ENCODE data around the gene PTPRG.
A peak's percentile ranks its signal among the peaks of the same experiment; 100 is the strongest.

PTPRG gene

DNA sequence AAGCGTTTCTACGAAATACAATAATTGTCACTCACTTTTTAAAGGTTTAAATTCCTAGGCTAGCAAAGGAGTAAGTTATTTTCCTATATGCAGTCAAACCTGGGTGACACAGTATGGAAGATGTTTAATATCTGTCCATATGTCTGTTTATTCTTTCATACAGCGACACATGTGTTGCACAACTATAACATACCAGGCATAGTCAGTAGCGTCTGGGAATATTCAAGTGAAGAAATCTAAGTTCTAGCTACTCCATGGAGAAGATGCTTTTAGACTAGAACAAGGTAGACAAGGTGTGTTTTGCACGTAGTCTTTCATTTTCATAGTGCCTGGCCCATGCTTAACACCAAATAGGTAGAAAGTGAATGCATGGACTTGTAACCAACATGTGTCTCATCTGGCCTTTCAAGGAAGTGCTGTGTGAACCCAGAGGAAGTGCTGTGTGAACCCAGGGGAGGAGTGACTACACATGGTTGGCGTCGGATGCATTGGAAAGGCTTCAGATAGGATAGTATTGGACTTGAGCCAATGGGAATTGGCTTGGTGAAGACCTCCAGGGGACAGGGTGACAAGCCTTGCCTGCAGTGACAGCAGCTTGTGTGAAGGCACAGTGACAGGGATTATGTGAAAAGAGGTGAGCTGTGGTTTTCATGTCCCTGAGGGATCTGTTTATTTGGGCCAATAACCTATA is 267.0 kb downstream of the PTPRG start:
- no peak for DNase-seq (ENCODE audit: low spot score)

DNA sequence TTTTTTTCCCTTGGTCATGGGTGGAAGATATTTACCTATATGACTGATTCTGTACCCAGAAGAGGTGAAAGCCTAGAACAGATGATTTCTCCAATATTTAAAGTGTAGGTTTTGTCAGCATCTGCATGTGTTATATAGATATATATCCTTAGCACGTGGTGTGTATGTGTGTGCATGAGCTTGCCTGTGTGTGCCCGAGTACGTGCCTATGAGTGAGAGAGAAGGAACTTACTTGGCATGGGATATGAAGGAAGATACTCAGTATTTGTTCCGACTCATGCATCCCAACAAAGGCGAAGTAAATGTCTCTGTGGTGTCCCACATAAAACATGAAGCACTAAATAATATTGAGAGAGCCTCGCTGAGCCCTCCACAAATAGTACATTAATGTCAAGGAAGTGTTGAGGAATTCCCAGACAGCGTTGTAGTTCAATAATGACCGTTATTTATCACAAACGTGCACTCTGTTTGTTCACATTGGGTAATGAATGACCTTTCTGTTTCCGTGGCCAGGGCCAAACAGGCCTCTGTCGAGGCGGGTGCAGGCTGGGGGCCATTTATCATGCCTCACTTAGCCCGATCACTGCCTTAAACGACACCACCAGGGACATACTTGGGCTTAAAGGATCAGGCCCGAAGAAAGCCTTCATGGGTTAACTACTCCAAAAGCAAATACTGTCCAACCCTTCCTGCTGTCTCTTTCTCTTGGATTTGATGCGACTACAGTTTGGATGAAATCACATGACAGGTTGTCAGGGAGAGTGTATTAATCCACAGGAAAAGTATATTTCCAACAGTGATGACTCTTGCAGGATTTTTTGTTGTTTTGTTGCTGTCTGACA is 267.7 kb downstream of the PTPRG start:
- no peak for DNase-seq (ENCODE audit: low spot score)

DNA sequence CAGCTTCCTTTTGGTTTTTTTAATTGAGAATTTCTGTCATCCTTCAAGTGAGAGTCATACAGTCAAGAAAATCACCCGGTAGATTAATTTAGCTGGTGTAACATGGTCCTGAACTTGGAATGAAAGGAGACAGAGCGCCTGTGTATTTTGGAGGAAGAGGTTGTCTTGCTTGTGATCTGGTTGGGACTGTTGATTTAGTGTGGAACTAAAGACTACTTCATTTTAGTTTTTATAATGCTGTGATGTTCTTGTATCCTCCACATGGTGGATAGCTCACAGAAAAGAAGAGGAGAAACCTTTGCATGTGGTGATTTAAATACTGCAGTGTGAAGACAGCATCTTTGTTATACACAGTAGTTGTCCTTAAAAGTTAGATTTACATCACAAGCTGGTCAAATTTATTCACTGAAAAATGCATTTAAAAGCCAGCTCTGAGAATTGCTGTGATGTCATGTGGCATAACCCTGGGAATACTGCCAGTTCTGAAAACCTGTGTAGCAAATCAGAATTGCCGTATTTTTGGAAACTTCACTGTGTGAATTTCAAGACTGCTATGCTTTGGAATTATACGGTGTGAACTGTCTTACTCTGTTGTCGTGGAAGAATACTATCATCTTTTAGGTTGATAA is 268.5 kb downstream of the PTPRG start:
- DNase-seq (ENCODE audit: low spot score), result no peak

GRCh38 chr3:61831973-61832372 is 270.6 kb downstream of the PTPRG start:
- DNase-seq (ENCODE audit: low spot score), result no peak

DNA sequence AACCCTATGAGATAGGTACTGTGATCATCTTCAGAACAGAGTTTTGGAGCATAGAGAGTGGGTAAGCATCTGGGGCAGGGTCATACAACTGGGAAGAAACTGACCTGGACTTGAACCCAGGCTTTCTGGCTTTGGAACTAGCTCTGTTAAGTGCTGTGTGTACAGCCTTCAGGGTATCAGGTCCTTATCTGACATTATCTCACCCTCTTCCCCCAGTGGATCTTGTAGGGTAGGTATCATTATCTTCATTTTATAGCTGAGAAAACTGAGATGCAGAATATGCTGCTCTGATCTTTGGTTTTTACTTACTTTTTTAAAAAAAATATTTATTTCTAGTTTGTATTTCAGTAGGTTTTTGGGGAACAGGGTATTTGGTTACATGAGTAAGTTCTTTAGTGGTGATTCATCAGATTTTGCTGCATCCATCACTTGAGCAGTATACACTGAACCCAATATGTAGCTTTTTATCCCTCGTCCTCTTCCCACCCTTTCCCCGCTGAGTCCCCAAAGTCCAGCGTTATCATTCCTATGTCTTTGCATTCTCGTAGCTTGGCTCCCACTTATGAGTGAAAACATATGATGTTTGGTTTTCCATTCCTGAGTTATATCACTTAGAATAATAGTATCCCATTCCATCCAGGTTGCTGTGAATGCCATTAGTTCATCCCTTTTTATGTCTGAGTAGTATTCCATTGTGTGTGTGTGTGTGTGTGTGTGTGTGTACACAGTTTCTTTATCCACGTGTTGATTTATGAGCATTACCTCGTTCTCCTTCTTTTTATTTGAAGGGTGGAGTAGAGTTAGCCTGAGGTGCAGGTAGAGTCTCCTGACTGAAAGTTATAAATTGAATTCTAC is 271.2 kb downstream of the PTPRG start:
- DNase-seq (ENCODE audit: low spot score), result no peak

GRCh38 chr3:61839256-61839655 is 277.9 kb downstream of the PTPRG start:
- no peak for DNase-seq (ENCODE audit: low spot score)

DNA sequence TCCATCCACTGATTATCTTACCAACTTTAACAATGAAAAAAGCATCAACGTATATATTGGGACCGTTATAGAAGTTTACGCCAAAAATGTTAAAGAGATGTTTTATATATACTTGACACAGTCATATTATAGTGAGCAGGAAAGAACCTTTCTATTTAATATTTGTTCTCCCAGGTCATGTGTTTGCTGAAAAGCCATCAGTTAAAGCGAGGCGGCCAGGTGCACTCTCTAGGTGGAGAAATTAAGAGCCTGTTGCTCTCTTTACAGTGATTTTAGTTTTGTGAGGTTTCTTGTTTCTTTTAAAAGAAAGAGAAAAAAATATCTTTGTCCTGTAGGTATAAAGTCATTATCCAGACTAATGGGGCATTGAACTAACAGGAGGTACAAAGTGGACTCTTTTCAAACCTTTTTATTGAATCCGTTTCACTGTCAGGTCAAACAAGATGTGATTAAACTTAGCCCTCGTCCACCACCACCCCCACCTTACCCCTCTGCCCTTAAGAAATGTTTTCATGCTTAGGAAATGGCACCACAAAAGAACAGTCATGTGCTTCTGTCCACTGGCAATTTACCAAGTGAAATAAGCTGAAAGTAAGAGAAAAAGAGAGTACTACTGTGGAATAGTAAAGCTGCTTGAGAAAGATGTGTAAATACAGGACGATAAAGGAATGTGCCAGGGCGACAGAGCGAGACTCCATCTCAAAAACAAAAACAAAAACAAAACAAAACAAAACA is 279.9 kb downstream of the PTPRG start:
- no peak for DNase-seq (ENCODE audit: low spot score)

DNA sequence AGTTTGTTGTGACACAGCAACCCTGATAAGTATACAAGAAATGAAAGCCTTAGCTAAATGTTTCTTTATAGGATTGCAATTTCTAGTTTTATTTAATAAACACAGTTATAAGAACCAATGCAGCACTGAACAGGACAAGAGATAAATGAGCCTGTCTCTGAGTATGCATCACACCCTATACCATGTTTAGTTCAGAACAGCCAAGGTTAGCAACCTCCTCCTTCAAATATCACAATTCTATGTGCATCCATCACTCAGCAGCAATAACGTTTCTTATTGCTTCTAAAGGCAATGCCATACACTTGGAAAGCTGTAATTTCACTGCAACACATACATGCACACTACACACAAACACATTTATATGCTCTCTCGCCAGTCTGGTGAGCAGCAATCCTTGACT is 280.6 kb downstream of the PTPRG start:
- no peak for DNase-seq (ENCODE audit: low spot score)

- DNase-seq (ENCODE audit: low spot score), result no peak
Measured at GRCh38 chr3:61844346-61844745, 283.0 kb downstream of the PTPRG start.

GRCh38 chr3:61846488-61846887 is 285.1 kb downstream of the PTPRG start:
- DNase-seq (ENCODE audit: low spot score), result no peak

- DNase-seq (ENCODE audit: low spot score), result peak; percentile 48
Measured at GRCh38 chr3:61847784-61848462, 286.6 kb downstream of the PTPRG start.

- DNase-seq (ENCODE audit: low spot score), result peak; percentile 68
Measured at GRCh38 chr3:61848885-61849284, 287.5 kb downstream of the PTPRG start.

GRCh38 chr3:61853912-61854311 is 292.5 kb downstream of the PTPRG start:
- peak; percentile 12 for DNase-seq (ENCODE audit: low spot score)

GRCh38 chr3:61855211-61855610 is 293.8 kb downstream of the PTPRG start:
- DNase-seq (ENCODE audit: low spot score), result peak; percentile 27

DNA sequence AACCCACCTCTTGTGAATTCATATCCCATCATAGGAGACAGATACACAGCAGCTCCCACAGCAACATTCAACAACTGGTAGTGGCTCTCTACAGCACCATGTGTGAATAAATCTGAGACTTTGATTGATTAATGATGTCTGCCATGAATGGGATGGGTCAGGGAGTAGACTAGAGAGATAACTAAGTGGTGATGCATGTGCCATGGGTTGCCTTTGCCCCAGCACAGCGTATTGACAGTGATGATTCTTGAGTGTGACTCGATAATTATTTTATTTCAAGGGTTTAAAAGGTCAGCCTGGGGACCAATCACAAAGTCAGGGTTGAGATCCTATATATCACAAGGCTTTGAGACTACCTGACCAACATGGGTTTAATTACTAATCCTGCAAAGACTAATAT is 295.9 kb downstream of the PTPRG start:
- no peak for DNase-seq (ENCODE audit: low spot score)

- peak; percentile 34 for DNase-seq (ENCODE audit: low spot score)
Measured at GRCh38 chr3:61858054-61858453, 296.7 kb downstream of the PTPRG start.

DNA sequence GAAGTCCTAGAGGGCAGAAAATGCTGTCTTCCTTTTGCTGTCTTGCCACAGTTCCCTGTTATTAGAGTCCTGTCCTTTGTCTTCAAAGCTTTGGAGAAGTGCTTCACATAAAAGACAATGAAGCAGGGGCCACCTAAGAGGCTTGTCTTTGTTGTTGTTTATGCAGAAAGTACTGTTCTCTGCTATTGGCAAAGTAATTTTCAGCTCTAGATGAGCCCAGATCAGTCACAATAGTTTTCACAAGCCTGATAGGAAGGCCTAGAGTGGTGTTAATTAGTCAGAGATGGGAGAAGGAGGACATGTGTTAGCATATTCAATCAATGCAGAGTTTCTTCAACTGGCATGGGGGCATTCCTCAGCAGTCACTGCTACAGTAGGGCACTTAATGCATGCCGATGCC is 300.0 kb downstream of the PTPRG start:
- DNase-seq (ENCODE audit: low spot score), result no peak

DNA sequence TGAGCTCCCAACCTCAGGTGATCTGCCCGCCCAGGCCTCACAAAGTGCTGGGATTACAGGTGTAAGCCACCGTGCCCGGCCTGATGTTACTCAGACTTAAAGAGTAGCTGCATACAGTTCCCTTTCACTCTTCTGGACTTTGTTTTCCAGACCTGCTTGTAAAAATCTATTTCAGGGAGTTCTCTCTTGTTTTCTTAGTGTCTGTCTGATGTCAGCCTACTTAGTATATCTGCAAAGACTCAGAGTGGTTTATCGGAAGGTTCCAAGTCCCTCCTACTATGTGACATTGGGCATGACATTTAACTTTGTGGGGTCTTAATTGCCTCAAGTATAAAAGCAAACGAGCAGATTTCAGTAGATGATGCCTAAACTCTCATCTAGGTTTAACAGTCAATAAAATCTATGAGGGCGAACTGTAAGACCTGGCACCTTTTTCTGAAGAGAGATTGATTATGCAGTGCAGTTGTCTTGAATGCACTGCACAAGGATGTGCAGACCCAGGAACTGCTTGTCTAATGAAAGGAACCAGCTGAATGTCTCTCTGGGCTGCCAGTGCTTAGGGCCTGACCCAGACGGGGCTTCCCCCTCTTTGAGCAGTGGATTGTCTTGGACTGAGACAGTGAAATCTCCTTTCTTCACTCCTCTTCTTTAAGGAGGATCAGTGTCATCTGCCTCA is 301.4 kb downstream of the PTPRG start:
- no peak for DNase-seq (ENCODE audit: low spot score)

DNA sequence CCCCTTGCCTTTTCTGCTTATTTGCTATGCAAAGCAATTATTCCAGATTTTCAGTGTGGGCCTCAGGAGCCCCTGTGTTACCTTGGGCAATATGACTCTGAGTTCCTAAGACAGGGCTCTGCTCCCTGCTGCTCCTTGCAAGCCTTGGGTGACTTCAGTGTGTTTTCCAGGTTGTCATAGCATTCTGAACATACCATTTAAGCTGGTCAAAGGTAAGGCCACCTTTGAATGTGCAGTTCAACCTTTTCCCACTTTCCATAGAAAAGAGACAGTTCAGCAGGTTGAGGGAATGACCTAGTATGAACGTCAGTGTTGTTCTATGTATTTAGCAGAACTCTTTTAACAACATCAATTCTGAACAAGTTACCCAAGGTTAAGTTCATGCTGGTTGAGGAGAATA is 302.2 kb downstream of the PTPRG start:
- DNase-seq (ENCODE audit: low spot score), result no peak

DNA sequence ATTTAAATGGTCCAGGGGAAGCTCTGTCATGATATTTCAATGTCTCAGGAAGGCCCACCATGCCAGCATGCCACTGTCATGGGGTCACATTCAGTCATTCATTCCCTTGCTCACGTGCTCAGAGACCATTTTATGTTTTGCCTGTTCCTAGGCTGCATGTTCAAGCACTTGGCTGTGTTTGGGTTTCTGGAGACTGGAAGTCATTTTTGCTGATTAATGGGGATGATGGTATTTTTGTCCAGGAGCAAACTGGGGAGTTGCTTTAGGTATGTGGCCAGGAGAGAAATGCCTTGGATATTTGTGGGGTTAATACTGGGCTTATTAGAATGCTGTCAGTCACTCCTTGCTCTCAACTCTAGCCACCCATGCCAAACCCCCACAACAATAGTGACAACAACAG is 303.5 kb downstream of the PTPRG start:
- peak; percentile 19 for DNase-seq (ENCODE audit: low spot score)
